ENCODE measurements around the gene NFS1.
"Not testable (repeated sequence)": the region's sequence is repeated elsewhere in the genome, so short reads cannot be mapped to it uniquely, and the experiment has no call there.

NFS1 gene

DNA sequence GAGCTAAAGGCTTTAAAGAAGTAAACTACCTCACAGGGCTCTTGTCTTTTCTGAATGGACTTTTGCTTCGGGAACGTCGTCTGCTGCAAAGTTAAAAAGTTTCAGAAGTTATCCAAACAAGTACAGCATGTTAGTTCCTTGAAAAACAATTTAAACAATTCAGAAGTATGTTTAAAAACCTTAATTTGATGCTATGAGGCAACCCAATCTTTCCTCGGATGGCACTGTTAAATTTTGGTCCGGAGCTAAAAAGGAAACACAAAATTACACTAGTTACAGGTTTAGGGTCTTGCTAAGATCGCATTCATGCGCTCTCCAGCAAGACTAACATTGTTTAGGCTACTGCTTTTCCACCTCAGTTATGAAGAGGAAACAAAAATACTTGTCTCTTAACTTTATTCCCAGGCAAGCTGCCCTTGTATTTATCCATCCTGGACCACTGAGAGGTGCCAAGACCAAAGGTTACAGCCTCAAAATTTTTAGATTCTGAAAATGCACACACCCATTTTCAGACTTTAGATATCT, 30.2 kb upstream of the NFS1 start:
- no peak for DNase-seq

GRCh38 chr20:35726842-35727711, 27.9 kb upstream of the NFS1 start:
- no peak for DNase-seq

DNA sequence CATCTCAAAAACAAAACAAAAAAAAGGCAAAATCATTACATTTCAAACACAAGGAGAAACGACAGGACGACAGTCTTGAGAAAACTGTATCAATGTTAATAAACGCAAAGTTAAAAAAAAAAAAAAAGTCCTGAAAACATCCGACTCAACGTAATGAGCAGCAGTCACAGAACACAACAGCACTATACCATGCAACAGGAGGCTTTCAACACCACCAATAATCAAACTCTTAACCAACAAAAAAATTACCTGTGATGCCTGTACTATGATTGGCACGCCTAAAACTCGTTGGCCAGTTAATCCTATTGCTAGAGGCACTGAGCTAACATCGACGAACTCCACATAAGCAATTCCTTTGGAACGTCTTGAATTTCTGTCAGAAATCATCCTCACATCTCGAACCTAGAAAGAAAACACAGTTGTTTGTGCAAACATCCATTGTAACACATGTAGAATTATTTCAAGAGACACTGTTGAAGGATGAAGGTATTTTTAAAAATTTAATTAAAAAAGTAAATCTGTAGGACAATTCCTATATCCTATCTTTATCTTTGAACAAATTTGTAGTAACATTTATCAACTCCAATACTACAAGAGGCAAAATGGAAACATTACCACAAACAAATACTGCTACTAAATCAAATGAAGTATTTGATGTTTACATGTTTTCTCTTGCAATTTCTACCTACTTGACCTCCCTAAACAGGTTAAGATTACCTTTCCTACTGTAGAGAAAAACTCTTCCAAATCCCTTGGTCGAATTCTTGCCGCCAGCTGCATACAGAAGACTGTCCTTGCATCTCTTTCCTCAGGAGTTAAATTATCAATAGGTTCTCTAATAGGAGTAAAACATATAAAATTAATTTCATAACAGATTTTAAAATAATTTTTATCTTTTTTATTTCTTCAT, 25.4 kb upstream of the NFS1 start:
- no peak for DNase-seq

GRCh38 chr20:35723652-35724320, 24.6 kb upstream of the NFS1 start:
- DNase-seq: not testable (repeated sequence)

DNA sequence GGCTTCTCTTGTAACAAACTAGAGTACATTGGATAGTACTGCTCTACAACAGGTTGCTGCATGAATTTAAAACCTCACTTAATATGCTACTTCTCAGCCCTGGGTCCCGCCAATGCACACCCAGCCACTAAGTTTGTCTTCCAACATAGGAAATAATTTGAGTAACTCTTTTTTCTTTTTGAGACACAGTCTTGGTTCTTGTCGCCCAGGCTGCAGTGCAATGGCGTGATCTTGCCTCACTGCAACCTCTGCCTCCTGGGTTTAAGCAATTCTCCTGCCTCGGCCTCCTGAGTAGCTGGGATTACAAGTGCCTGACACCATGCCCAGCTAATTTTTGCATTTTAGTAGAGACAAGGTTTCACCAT, 24.1 kb upstream of the NFS1 start:
- not testable (repeated sequence) for DNase-seq

- DNase-seq: no peak
These were observed 22.5 kb upstream of the NFS1 start for GRCh38 chr20:35721621-35722020.

DNA sequence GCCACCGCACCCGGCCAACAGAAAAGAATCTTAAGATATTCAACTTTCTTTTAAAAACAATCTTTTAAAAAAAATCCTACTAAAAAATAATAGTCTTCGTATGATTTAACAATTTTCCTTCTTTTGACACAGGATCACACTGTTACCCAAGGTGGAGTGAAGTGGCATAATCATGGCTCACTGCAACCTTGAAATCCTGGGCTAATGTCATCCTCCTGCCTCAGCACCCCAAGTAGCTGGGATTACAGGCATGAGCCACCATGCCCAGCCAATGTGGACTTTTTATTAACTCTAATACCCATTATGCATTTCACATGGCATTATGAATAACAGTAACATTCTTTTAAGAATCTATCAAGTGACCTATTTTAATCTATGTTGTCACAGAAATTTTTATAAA, 22.1 kb upstream of the NFS1 start:
- DNase-seq: no peak

- DNase-seq: no peak
These were observed 21.3 kb upstream of the NFS1 start for GRCh38 chr20:35720165-35721123.

- no peak for DNase-seq
These were observed 20.6 kb upstream of the NFS1 start for GRCh38 chr20:35719717-35720116.

GRCh38 chr20:35718972-35719635, 20.0 kb upstream of the NFS1 start:
- DNase-seq: no peak

DNA sequence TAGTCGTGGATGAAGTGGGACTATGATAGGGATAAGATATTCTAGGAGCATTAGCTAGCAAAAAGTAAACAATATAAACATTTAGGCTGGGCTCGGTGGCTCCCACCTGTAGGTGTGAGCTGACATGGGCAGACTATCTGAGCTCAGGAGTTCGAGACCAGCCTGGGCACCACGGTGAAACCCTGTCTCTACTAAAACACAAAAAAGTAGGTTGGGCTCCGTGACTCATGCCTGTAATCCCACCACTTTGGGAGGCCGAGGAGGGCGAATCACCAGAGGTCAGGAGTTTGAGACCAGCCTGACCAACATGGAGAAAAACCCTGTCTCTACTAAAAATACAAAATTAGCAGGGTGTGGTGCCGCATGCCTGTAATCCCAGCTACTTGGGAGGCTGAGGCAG, 19.2 kb upstream of the NFS1 start:
- DNase-seq: not testable (repeated sequence)

DNA sequence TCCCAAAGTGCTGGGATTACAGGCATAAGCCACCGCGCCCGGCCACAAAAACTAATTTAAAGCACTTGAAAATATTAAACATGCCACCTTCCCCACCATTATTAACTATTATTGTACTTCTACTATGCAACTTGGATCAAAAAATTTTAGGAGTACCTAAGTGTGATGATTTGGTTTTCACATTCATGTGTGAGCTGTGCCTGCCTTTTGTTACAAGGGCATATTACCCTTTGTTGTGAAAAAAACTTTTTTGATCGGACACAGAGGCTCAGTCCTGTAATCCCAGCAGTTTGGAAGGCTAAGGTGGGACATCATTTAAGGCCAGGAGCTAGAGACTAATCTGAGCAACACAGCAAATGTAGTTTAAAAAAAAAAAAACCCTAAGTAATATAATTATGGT, 17.2 kb upstream of the NFS1 start:
- DNase-seq: no peak

- no peak for DNase-seq
These were observed 16.5 kb upstream of the NFS1 start for GRCh38 chr20:35715652-35716051.

- no peak for DNase-seq
These were observed 15.0 kb upstream of the NFS1 start for GRCh38 chr20:35714127-35714526.

DNA sequence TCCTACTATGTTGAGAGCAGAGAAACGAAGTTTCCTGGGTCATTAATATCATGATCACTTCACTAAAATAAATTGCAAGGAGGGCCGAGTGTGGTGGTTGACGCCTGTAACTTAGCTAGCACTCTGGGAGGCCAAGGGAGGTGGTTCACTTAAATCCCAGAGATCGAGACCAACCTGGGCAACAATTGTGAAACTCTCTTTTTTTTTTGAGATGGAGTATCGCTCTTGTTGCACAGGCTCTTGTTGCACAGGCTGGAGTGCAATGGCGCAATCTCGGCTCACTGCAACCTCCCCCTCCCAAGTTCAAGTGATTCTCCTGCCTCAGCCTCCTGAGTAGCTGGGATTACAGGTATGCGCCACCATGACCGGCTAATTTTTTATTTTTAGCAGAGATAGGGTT, 14.0 kb upstream of the NFS1 start:
- DNase-seq: not testable (repeated sequence)

GRCh38 chr20:35711588-35712209, 12.5 kb upstream of the NFS1 start:
- DNase-seq: no peak

GRCh38 chr20:35710884-35711587, 11.9 kb upstream of the NFS1 start:
- no peak for DNase-seq

DNA sequence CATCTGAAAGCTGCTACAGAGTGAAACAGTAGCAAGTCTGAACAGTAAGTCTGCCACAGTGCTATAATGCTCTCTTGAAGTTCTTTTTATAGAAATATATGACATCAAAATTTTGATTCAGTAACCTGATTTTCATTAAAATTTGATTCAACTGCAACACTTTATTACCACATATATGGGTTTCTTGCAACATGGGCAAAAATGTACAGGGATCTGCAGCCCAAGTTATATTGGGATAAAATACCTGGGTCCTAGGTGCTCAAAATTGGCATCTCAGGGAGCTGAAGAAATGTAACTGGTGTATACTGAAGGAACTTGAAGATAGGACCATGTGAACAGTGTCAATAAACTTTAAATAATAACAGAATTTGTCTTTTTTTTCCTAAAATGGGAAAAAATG, 10.9 kb upstream of the NFS1 start:
- no peak for DNase-seq

GRCh38 chr20:35709259-35709658, 10.1 kb upstream of the NFS1 start:
- no peak for DNase-seq

GRCh38 chr20:35708502-35708901, 9.3 kb upstream of the NFS1 start:
- no peak for DNase-seq

Data from NCI-H1436 treated with DMSO at 0.1 percent for 48 hours (cell line).